Fibroblast of villous mesenchyme (primary cell): ENCODE results near the gene PNPT1. TPM values are rescaled to one million over a fixed set of nuclear protein-coding genes. Genes with fewer than 3 reads are reported as not detected.
"Not testable (repeated sequence)": the region's sequence is repeated elsewhere in the genome, so short reads cannot be mapped to it uniquely, and the experiment has no call there.

ENCODE experiments used
- DNase-seq: peaks from one replicate; pipeline ENCODE4 v3.0.0-alpha.2; 2010; ENCODE audit warnings: low read depth
- H3K4me3 ChIP-seq: 2 replicates; pipeline ENCODE4 v1.5.1; 2011; ENCODE audit warnings: low read depth, mild to moderate bottlenecking, low read length
- CTCF ChIP-seq: IDR thresholded peaks from 2 replicates; pipeline ENCODE4 v1.5.1; 2012; ENCODE audit warnings: low read depth, mild to moderate bottlenecking, low read length; ENCODE audit not compliant: insufficient read depth
- total RNA-seq: library from RNA; depleted of rRNA; stranded (reverse); fragments of >200 nt; gene quantifications from 2 replicates; pipeline ENCODE4 v1.2.3, GENCODE V29; 2012

The PNPT1 gene
- total RNA-seq, 1 donor: 32.0 TPM

- H3K4me3 ChIP-seq: no peak overlapping the region
- DNase-seq: no peak
- TF ChIP-seq CTCF: no peak
Measured at GRCh38 chr2:55609938-55610578, 83.6 kb downstream of the PNPT1 start.

GRCh38 chr2:55609193-55609794 is 84.3 kb downstream of the PNPT1 start:
- DNase-seq: no peak
- TF ChIP-seq CTCF: no peak
- H3K4me3 ChIP-seq: no peak overlapping the region

- no peak for TF ChIP-seq CTCF
- no peak for DNase-seq
- H3K4me3 ChIP-seq: no peak overlapping the region
Measured at GRCh38 chr2:55607717-55608116, 85.9 kb downstream of the PNPT1 start.

GRCh38 chr2:55604027-55604565 is 89.5 kb downstream of the PNPT1 start:
- peak; percentile 40 for DNase-seq
- H3K4me3 ChIP-seq: no peak overlapping the region
- TF ChIP-seq CTCF: no peak

- DNase-seq: no peak
- TF ChIP-seq CTCF: no peak
- H3K4me3 ChIP-seq: no peak overlapping the region
Measured at GRCh38 chr2:55601849-55602248, 91.8 kb downstream of the PNPT1 start.

GRCh38 chr2:55598056-55598795 is 95.4 kb downstream of the PNPT1 start:
- no peak for TF ChIP-seq CTCF
- peak; percentile 56 for DNase-seq
- no peak overlapping the region for H3K4me3 ChIP-seq

GRCh38 chr2:55596795-55597194 is 96.8 kb downstream of the PNPT1 start:
- H3K4me3 ChIP-seq, DNase-seq: not testable (repeated sequence)
